IMR-90 (cell line): ENCODE data around the gene VPS37B. TPM values are rescaled to one million over a fixed set of nuclear protein-coding genes. Genes with fewer than 3 reads are reported as not detected.

Experiments used
- ATAC-seq: fragments of 200-7000 bp; cut with Tn5 transposase; 2 replicates; pipeline ENCODE4 v1.9.1; 2020; ENCODE audit warnings: low read depth, mild to moderate bottlenecking, moderate library complexity
- BruUV-seq: library from RNA; stranded (reverse); fragments of 400-500 nt; replicated peaks from 2 replicates; lab custom pipeline; 2021; lab: Mats Ljungman, UMichigan
- CTCF ChIA-PET: fragments of 300-600 bp; formaldehyde crosslinking; extraction: SDS; loops from one replicate; lab custom pipeline; 2021; ENCODE audit warnings: antibody characterized with exemption; lab: Yijun Ruan, JAX
- POLR2A ChIA-PET: fragments of 300-600 bp; sonication (Branson Sonifier 250); formaldehyde crosslinking; loops from one replicate; lab custom pipeline; 2022; ENCODE audit warnings: antibody characterized with exemption; ENCODE audit not compliant: unreplicated experiment; lab: Charles Lee
- DNase-seq: peaks from one replicate; pipeline ENCODE4 v3.0.0; 2013
- H2AFZ ChIP-seq: replicated peaks from 2 replicates; pipeline ENCODE3; 2013; ENCODE audit warnings: low read length, mild to moderate bottlenecking; ENCODE audit not compliant: poor library complexity
- H2AK5ac ChIP-seq: 2 replicates; pipeline ENCODE4 v1.6.1; 2013; ENCODE audit warnings: low read depth, low read length, inconsistent platforms
- H2AK9ac ChIP-seq: replicated peaks from 2 replicates; pipeline ENCODE3; 2013; ENCODE audit warnings: mild to moderate bottlenecking, low read depth, low read length, moderate library complexity; ENCODE audit not compliant: poor library complexity
- H2BK120ac ChIP-seq: 2 replicates; pipeline ENCODE4 v1.6.1; 2013; ENCODE audit warnings: low read depth, low read length, inconsistent platforms
- H2BK15ac ChIP-seq: 3 replicates; pipeline ENCODE4 v1.6.1; 2013; ENCODE audit warnings: low read depth, low read length, inconsistent platforms
- H2BK20ac ChIP-seq: 2 replicates; pipeline ENCODE4 v1.6.1; 2013; ENCODE audit warnings: low read depth, mild to moderate bottlenecking, inconsistent platforms, low read length, moderate library complexity
- H2BK5ac ChIP-seq: 2 replicates; pipeline ENCODE4 v1.6.1; 2013; ENCODE audit warnings: mild to moderate bottlenecking, low read depth, low read length, inconsistent platforms; ENCODE audit not compliant: poor library complexity, severe bottlenecking
- H3K14ac ChIP-seq: replicated peaks from 2 replicates; pipeline ENCODE4 v1.6.1; 2013; ENCODE audit warnings: low read depth, low read length, inconsistent platforms
- H3K18ac ChIP-seq: 2 replicates; pipeline ENCODE4 v1.6.1; 2013; ENCODE audit warnings: low read depth, low read length, control low read depth
- H3K23ac ChIP-seq: 2 replicates; pipeline ENCODE4 v1.6.1; 2013; ENCODE audit warnings: low read depth, low read length, inconsistent platforms
- H3K27ac ChIP-seq: 2 replicates; pipeline ENCODE4 v1.5.1; 2013; ENCODE audit warnings: mild to moderate bottlenecking, control low read depth, low read length; ENCODE audit not compliant: insufficient read depth
- H3K27me3 ChIP-seq: 2 replicates; pipeline ENCODE4 v1.6.1; 2013; ENCODE audit warnings: low read length; ENCODE audit not compliant: control insufficient read depth, insufficient read depth
- H3K36me3 ChIP-seq: 2 replicates; pipeline ENCODE4 v1.6.1; 2013; ENCODE audit warnings: low read length, mixed read lengths; ENCODE audit not compliant: control insufficient read depth, insufficient read depth
- H3K4ac ChIP-seq: 2 replicates; pipeline ENCODE4 v1.6.1; 2013; ENCODE audit warnings: low read depth, low read length, inconsistent platforms
- H3K4me1 ChIP-seq: 2 replicates; pipeline ENCODE4 v1.6.1; 2013; ENCODE audit warnings: low read length, mixed read lengths; ENCODE audit not compliant: control insufficient read depth, insufficient read depth
- H3K4me2 ChIP-seq: 2 replicates; pipeline ENCODE4 v1.6.1; 2013; ENCODE audit warnings: low read depth, mild to moderate bottlenecking, control low read depth, low read length, moderate library complexity
- H3K4me3 ChIP-seq: 2 replicates; pipeline ENCODE4 v1.5.1; 2013; ENCODE audit warnings: low read depth, mild to moderate bottlenecking, control low read depth, low read length, moderate library complexity; ENCODE audit not compliant: insufficient read depth
- H3K56ac ChIP-seq: 2 replicates; pipeline ENCODE4 v1.6.1; 2013; ENCODE audit warnings: low read length, inconsistent platforms; ENCODE audit not compliant: insufficient read depth; ENCODE audit errors: extremely low read depth
- H3K79me1 ChIP-seq, 2 experiments: 2 replicates each; pipeline ENCODE4 v1.6.1; 2013; ENCODE audit warnings: low read length in 2 of 2, inconsistent platforms in 1 of 2, low read depth in 1 of 2
- H3K9ac ChIP-seq: 2 replicates; pipeline ENCODE4 v1.6.1; 2013; ENCODE audit warnings: low read depth, low read length, control low read depth
- H3K9me1 ChIP-seq: 2 replicates; pipeline ENCODE4 v1.6.1; 2013; ENCODE audit warnings: low read length, inconsistent platforms; ENCODE audit not compliant: insufficient read depth
- H3K9me3 ChIP-seq: 2 replicates; pipeline ENCODE4 v1.6.1; 2013; ENCODE audit warnings: low read length; ENCODE audit not compliant: control insufficient read depth, insufficient read depth
- H4K20me1 ChIP-seq: 2 replicates; pipeline ENCODE4 v1.6.1; 2013; ENCODE audit warnings: low read length, inconsistent platforms; ENCODE audit not compliant: insufficient read depth
- H4K5ac ChIP-seq: 2 replicates; pipeline ENCODE4 v1.6.1; 2013; ENCODE audit warnings: mild to moderate bottlenecking, low read depth, low read length, control low read depth
- H4K8ac ChIP-seq, 2 experiments: 2 replicates each; pipeline ENCODE4 v1.6.1; 2013; ENCODE audit warnings: low read depth in 2 of 2, low read length in 2 of 2, control low read depth in 1 of 2, inconsistent platforms in 1 of 2
- H4K91ac ChIP-seq: 2 replicates; pipeline ENCODE4 v1.6.1; 2013; ENCODE audit warnings: low read depth, low read length, inconsistent platforms; ENCODE audit not compliant: insufficient read depth
- BHLHE40 ChIP-seq: fragments of 150-350 bp; IDR thresholded peaks from 2 replicates; pipeline ENCODE4 v1.6.1; 2016; ENCODE audit warnings: mild to moderate bottlenecking, low read depth, low read length
- CEBPB ChIP-seq: IDR thresholded peaks from 2 replicates; pipeline ENCODE4 v1.6.1; 2012; ENCODE audit warnings: low read depth, low read length, improper control_type of control experiment
- CHD1 ChIP-seq: IDR thresholded peaks from 2 replicates; pipeline ENCODE4 v1.6.1; 2012; ENCODE audit warnings: low read depth, low read length, improper control_type of control experiment
- CTCF ChIP-seq: conservative IDR thresholded peaks from 2 replicates; pipeline ENCODE4 v1.5.1; 2012; ENCODE audit warnings: mild to moderate bottlenecking, low read depth, low read length, improper control_type of control experiment
- FOS ChIP-seq: fragments of 150-350 bp; IDR thresholded peaks from 2 replicates; pipeline ENCODE4 v1.6.1; 2016; ENCODE audit warnings: low read depth, low read length
- MAFK ChIP-seq: IDR thresholded peaks from 2 replicates; pipeline ENCODE4 v1.6.1; 2012; ENCODE audit warnings: low read depth, low read length, improper control_type of control experiment
- MAZ ChIP-seq: IDR thresholded peaks from 2 replicates; pipeline ENCODE4 v1.6.1; 2012; ENCODE audit warnings: low read depth, mild to moderate bottlenecking, low read length, improper control_type of control experiment, moderate library complexity, borderline replicate concordance
- MXI1 ChIP-seq: IDR thresholded peaks from 2 replicates; pipeline ENCODE4 v1.6.1; 2012; ENCODE audit warnings: low read depth, mild to moderate bottlenecking, low read length, moderate library complexity, borderline replicate concordance
- NFE2L2 ChIP-seq: fragments of 150-350 bp; IDR thresholded peaks from 2 replicates; pipeline ENCODE4 v1.6.1; 2016; ENCODE audit warnings: low read depth, mild to moderate bottlenecking, low read length
- POLR2A ChIP-seq: IDR thresholded peaks from 2 replicates; pipeline ENCODE4 v1.6.1; 2012; ENCODE audit warnings: mild to moderate bottlenecking, low read depth, low read length
- RAD21 ChIP-seq: IDR thresholded peaks from 2 replicates; pipeline ENCODE4 v1.6.1; 2012; ENCODE audit warnings: low read length, improper control_type of control experiment
- RCOR1 ChIP-seq: IDR thresholded peaks from 2 replicates; pipeline ENCODE4 v1.6.1; 2012; ENCODE audit warnings: mild to moderate bottlenecking, low read length, improper control_type of control experiment; ENCODE audit not compliant: insufficient replicate concordance
- RFX5 ChIP-seq: IDR thresholded peaks from 2 replicates; pipeline ENCODE4 v1.8.0; 2012; ENCODE audit warnings: low read depth, mild to moderate bottlenecking, low read length, moderate library complexity
- SMC3 ChIP-seq: fragments of 150-350 bp; IDR thresholded peaks from 2 replicates; pipeline ENCODE4 v1.6.1; 2016; ENCODE audit warnings: low read depth, mild to moderate bottlenecking, antibody characterized with exemption, low read length, moderate library complexity
- WGBS, 2 experiments: methylation state at CpG; one replicate each; pipeline versions ENCODE4 v1.1.5 to v1.1.7; 2013; ENCODE audit warnings: missing lambda C conversion rate in 2 of 2; ENCODE audit not compliant: insufficient read length in 1 of 2; ENCODE audit errors: extremely low coverage in 2 of 2; 5-methylcytosine and 5-hydroxymethylcytosine counted together
- dilution Hi-C: fragments of 300-500 bp; cut with HindIII; formaldehyde crosslinking; loops from one replicate; pipeline ENCODE4 v1.14.3; 2018; ENCODE audit warnings: low sequenced_read_pairs; ENCODE audit not compliant: unreplicated experiment
- in situ Hi-C: fragments of 300-500 bp; cut with MboI; formaldehyde crosslinking; loops from 3 replicates; pipeline ENCODE4 v1.14.3; 2019; ENCODE audit warnings: low sequenced_read_pairs, inconsistent platforms, mixed read lengths
- intact Hi-C: fragments of 100-400 bp; cut with micrococcal nuclease; formaldehyde crosslinking; loops from 2 replicates; pipeline ENCODE4 v1.10.0; 2022
- polyA plus RNA-seq, 3 experiments: library from polyadenylated mRNA; depleted of rRNA; stranded (reverse); fragments of >200 nt; gene quantifications; 2 replicates each; pipeline ENCODE4 v1.2.3, GENCODE V29; 2012; ENCODE audit warnings: low replicate concordance in 1 of 3
- total RNA-seq: library from RNA; depleted of rRNA; stranded (reverse); fragments of >200 nt; gene quantifications from 2 replicates; pipeline ENCODE4 v1.2.3, GENCODE V29; 2012
- TF ChIP-seq, protein P1 (sequence below): fragments of 150-350 bp; IDR thresholded peaks from 2 replicates; pipeline ENCODE4 v1.6.1; 2017; ENCODE audit warnings: mild to moderate bottlenecking, antibody characterized with exemption, low read length, low read depth
- TF ChIP-seq, protein P2 (sequence below): fragments of 150-350 bp; IDR thresholded peaks from 2 replicates; pipeline ENCODE4 v1.6.1; 2016; ENCODE audit warnings: low read depth, mild to moderate bottlenecking, low read length, moderate library complexity, borderline replicate concordance

VPS37B gene
- total and polyA plus RNA-seq, 2 of the 4 experiments (the other 2 are of a cell fraction), result 8.6 to 25.7 TPM

DNA sequence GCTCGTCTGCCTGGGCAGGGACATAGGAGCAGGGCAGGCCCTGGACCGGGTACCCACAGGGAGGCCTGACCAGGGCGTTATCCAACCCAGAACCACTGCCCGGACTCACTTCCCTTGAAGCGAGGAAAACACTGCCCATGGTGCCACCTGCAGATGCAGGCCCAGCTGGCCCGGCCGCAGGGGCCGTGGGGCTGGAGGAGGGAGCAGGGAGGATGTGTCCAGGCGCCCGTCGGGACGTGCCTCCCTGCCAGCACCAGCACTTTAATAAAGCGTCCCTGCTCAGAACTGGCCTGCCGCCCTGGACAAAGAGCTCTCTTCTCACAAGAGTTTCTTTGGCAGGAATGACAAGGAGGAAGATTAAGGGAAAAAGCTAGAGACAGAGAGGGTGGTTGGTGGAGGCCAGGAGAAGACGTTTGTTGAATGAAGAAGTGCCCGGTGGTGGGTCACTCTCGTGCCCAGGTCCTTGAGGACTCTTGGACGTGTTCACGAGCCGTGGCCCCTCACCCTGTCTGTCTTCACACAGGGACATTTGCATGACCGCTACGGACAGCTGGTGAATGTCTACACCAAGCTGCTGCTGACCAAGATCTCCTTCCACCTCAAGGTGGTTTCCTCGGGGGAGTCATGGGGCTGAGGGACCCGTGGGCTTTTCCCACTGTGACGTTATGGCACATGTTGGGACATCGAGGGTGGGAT lies 46.4 kb downstream of the VPS37B start:
- Histone ChIP-seq H3K36me3 (no peaks in the 10 kb centered on the region), H3K56ac (no peak overlapping the region), H2BK120ac (no peak overlapping the region), H3K14ac (no peak overlapping the region), H3K4me1 (peaks cover 13% of the 10 kb centered on the region), H3K27ac (no peak overlapping the region), H3K4me2 (no peak overlapping the region), H3K79me1 (peaks cover 0 to 7% of the 10 kb centered on the region in 2 experiments; a peak in 3 of 4 replicates), H3K9me3 (no peaks in the 10 kb centered on the region), H3K18ac (no peak overlapping the region), H2BK5ac (no peak overlapping the region), H3K9ac (no peak overlapping the region), H3K23ac (no peak overlapping the region), H4K20me1 (no peaks in the 10 kb centered on the region; the same call in 1 of the 2 replicates), H2BK20ac (no peak overlapping the region), H4K5ac (no peak overlapping the region), H3K27me3 (no peaks in the 10 kb centered on the region), H2AK5ac (peak overlapping the region; percentile 37; the same call in 1 of the 2 replicates), H3K4ac (no peak overlapping the region), H2AK9ac (peak overlapping the region; percentile 65), H3K9me1 (peaks cover 13% of the 10 kb centered on the region), H4K8ac (no peak overlapping the region), H2AFZ (no peak overlapping the region), H2BK15ac (no peak overlapping the region), H3K4me3 (no peak overlapping the region), H4K91ac (no peak overlapping the region)
- CTCF ChIA-PET, result no interaction called here
- BruUV-seq, result no TSS peak
- WGBS, 2 experiments, result 96% methylated on average over 7 of the region's 26 CpGs; no CpG with 5 or more reads in 1 of the 2 experiments
- in situ Hi-C loops, result no loop called here
- dilution Hi-C loops, result no loop called here
- DNase-seq, result no peak
- intact Hi-C loops, result no loop called here
- POLR2A ChIA-PET, result no interaction called here
- TF ChIP-seq CEBPB, result no peak
- TF ChIP-seq CTCF, result no peak
- no peak for TF ChIP-seq POLR2A
- TF ChIP-seq FOS, result no peak
- no peak for TF ChIP-seq NFE2L2
- TF ChIP-seq, protein P1, sequence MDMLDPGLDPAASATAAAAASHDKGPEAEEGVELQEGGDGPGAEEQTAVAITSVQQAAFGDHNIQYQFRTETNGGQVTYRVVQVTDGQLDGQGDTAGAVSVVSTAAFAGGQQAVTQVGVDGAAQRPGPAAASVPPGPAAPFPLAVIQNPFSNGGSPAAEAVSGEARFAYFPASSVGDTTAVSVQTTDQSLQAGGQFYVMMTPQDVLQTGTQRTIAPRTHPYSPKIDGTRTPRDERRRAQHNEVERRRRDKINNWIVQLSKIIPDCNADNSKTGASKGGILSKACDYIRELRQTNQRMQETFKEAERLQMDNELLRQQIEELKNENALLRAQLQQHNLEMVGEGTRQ, result no peak
- no peak for TF ChIP-seq MAFK
- TF ChIP-seq CHD1, result no peak
- no peak for TF ChIP-seq BHLHE40
- no peak for TF ChIP-seq SMC3
- no peak for TF ChIP-seq MAZ
- TF ChIP-seq RAD21, result no peak
- TF ChIP-seq RCOR1, result no peak
- no peak for TF ChIP-seq RFX5
- TF ChIP-seq MXI1, result no peak
- TF ChIP-seq, protein P2, sequence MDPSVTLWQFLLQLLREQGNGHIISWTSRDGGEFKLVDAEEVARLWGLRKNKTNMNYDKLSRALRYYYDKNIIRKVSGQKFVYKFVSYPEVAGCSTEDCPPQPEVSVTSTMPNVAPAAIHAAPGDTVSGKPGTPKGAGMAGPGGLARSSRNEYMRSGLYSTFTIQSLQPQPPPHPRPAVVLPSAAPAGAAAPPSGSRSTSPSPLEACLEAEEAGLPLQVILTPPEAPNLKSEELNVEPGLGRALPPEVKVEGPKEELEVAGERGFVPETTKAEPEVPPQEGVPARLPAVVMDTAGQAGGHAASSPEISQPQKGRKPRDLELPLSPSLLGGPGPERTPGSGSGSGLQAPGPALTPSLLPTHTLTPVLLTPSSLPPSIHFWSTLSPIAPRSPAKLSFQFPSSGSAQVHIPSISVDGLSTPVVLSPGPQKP, result no peak
- ATAC-seq, result no peak
